ENCODE results near the gene GNAT1.

The GNAT1 gene

GRCh38 chr3:50187750-50188149, 3.7 kb upstream of the GNAT1 start:
- TF ChIP-seq CTCF (IDR thresholded peaks at IDR 0.05; ENCODE audit: low read depth, low read length): no peak
- Histone ChIP-seq H3K4me3 (ENCODE audit: low read depth, low read length) (no peak overlapping the region), H3K4me1 (no peaks in the 10 kb centered on the region), H3K9me3 (no peaks in the 10 kb centered on the region), H3K36me3 (no peaks in the 10 kb centered on the region), H3K27me3 (peaks cover under 1% of the 10 kb centered on the region)
- DNase-seq: no peak

GRCh38 chr3:50189274-50189673, 2.1 kb upstream of the GNAT1 start:
- Histone ChIP-seq H3K4me3 (ENCODE audit: low read depth, low read length) (no peak overlapping the region), H3K27me3 (peaks cover 16% of the 10 kb centered on the region), H3K36me3 (no peaks in the 10 kb centered on the region), H3K4me1 (no peaks in the 10 kb centered on the region), H3K9me3 (no peaks in the 10 kb centered on the region)
- TF ChIP-seq CTCF (IDR thresholded peaks at IDR 0.05; ENCODE audit: low read depth, low read length): peak; percentile 80
- peak; percentile 77 for DNase-seq

GRCh38 chr3:50189989-50190388, 1.4 kb upstream of the GNAT1 start:
- H3K4me1 ChIP-seq: no peaks in the 10 kb centered on the region
- no peaks in the 10 kb centered on the region for H3K9me3 ChIP-seq
- peaks cover 20% of the 10 kb centered on the region for H3K27me3 ChIP-seq
- H3K4me3 ChIP-seq (ENCODE audit: low read depth, low read length): no peak overlapping the region
- no peak for TF ChIP-seq CTCF (IDR thresholded peaks at IDR 0.05; ENCODE audit: low read depth, low read length)
- no peaks in the 10 kb centered on the region for H3K36me3 ChIP-seq
- DNase-seq: no peak

- H3K36me3 ChIP-seq: no peaks in the 10 kb centered on the region
- no peak for DNase-seq
- no peak for TF ChIP-seq CTCF (IDR thresholded peaks at IDR 0.05; ENCODE audit: low read depth, low read length)
- H3K27me3 ChIP-seq: peaks cover 20% of the 10 kb centered on the region
- no peak overlapping the region for H3K4me3 ChIP-seq (ENCODE audit: low read depth, low read length)
- H3K4me1 ChIP-seq: no peaks in the 10 kb centered on the region
- H3K9me3 ChIP-seq: no peaks in the 10 kb centered on the region
Observed at GRCh38 chr3:50192124-50192523, 714 bp downstream of the GNAT1 start.

- no peak overlapping the region for H3K4me3 ChIP-seq (ENCODE audit: low read depth, low read length)
- peaks cover 20% of the 10 kb centered on the region for H3K27me3 ChIP-seq
- no peaks in the 10 kb centered on the region for H3K4me1 ChIP-seq
- peak; percentile 77 for TF ChIP-seq CTCF (IDR thresholded peaks at IDR 0.05; ENCODE audit: low read depth, low read length)
- H3K36me3 ChIP-seq: no peaks in the 10 kb centered on the region
- no peaks in the 10 kb centered on the region for H3K9me3 ChIP-seq
- peak; percentile 64 for DNase-seq
Observed at GRCh38 chr3:50192689-50193141, 1.3 kb downstream of the GNAT1 start.

- H3K36me3 ChIP-seq: no peaks in the 10 kb centered on the region
- H3K4me1 ChIP-seq: no peaks in the 10 kb centered on the region
- no peak overlapping the region for H3K4me3 ChIP-seq (ENCODE audit: low read depth, low read length)
- DNase-seq: no peak
- no peak for TF ChIP-seq CTCF (IDR thresholded peaks at IDR 0.05; ENCODE audit: low read depth, low read length)
- H3K9me3 ChIP-seq: no peaks in the 10 kb centered on the region
- H3K27me3 ChIP-seq: peaks cover 20% of the 10 kb centered on the region
Observed at GRCh38 chr3:50193286-50193685, 1.9 kb downstream of the GNAT1 start.

Data from BE2C (cell line).